GM06990 (cell line): ENCODE results near the gene PEDS1.
"Not testable (repeated sequence)": the region's sequence is repeated elsewhere in the genome, so short reads cannot be mapped to it uniquely, and the experiment has no call there.

Experiments
- DNase-seq: peaks from one replicate; pipeline ENCODE4 v3.0.0-alpha.2; 2011; ENCODE audit not compliant: insufficient read length; ENCODE audit errors: extremely low read depth
- H3K27me3 ChIP-seq: replicated peaks from 2 replicates; pipeline ENCODE4 v1.6.0; 2011; ENCODE audit warnings: low read length; ENCODE audit not compliant: control insufficient read depth, insufficient read depth
- H3K36me3 ChIP-seq: 2 replicates; pipeline ENCODE4 v1.5.1; 2011; ENCODE audit warnings: low read length; ENCODE audit not compliant: control insufficient read depth, insufficient read depth
- H3K4me3 ChIP-seq: replicated peaks from 2 replicates; pipeline ENCODE4 v1.5.1; 2011; ENCODE audit warnings: low read depth, mild to moderate bottlenecking, control low read depth, low read length
- CTCF ChIP-seq: IDR thresholded peaks from 2 replicates; pipeline ENCODE4 v1.5.1; 2011; ENCODE audit warnings: low read length, control low read depth, mild to moderate bottlenecking, inconsistent platforms; ENCODE audit not compliant: insufficient read depth, poor library complexity, severe bottlenecking

The PEDS1 gene

GRCh38 chr20:50136822-50137599 lies 16.5 kb downstream of the PEDS1 start:
- no peaks in the 10 kb centered on the region for H3K27me3 ChIP-seq
- H3K4me3 ChIP-seq: no peak overlapping the region
- TF ChIP-seq CTCF: no peak
- no peak for DNase-seq
- H3K36me3 ChIP-seq: peaks cover 22% of the 10 kb centered on the region

DNA sequence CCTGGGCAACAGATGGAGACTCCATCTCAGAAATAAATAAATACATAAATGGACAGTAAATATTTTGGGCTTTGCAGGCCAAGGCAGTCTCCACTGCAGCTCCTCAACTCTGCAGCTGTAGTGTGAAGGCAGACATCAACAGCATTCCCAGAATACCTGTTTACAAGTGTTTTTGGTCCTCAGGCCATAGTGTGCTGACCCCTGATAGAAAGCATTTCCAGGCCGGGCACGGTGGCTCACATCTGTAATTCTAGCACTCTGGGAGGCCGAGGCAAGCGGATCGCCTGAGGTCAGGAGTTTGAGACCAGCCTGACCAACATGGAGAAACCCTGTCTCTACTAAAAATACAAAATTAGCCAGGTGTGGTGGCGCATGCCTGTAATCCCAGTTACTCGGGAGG lies 18.4 kb downstream of the PEDS1 start:
- H3K36me3 ChIP-seq: peaks cover 14% of the 10 kb centered on the region
- DNase-seq, H3K27me3 ChIP-seq, H3K4me3 ChIP-seq: not testable (repeated sequence)

- peaks cover 21% of the 10 kb centered on the region for H3K36me3 ChIP-seq
- peak; percentile 11 for TF ChIP-seq CTCF
- H3K27me3 ChIP-seq: no peaks in the 10 kb centered on the region
- no peak overlapping the region for H3K4me3 ChIP-seq
- DNase-seq: no peak
Observed at GRCh38 chr20:50133474-50134217, 19.9 kb downstream of the PEDS1 start.

- TF ChIP-seq CTCF: no peak
- no peaks in the 10 kb centered on the region for H3K27me3 ChIP-seq
- DNase-seq: no peak
- no peak overlapping the region for H3K4me3 ChIP-seq
- H3K36me3 ChIP-seq: peaks cover 26% of the 10 kb centered on the region
Observed at GRCh38 chr20:50133041-50133440, 20.5 kb downstream of the PEDS1 start.

GRCh38 chr20:50130995-50131394 lies 22.5 kb downstream of the PEDS1 start:
- no peak for DNase-seq
- Histone ChIP-seq H3K4me3 (no peak overlapping the region), H3K36me3 (peaks cover 33% of the 10 kb centered on the region), H3K27me3 (no peaks in the 10 kb centered on the region)
- no peak for TF ChIP-seq CTCF

DNA sequence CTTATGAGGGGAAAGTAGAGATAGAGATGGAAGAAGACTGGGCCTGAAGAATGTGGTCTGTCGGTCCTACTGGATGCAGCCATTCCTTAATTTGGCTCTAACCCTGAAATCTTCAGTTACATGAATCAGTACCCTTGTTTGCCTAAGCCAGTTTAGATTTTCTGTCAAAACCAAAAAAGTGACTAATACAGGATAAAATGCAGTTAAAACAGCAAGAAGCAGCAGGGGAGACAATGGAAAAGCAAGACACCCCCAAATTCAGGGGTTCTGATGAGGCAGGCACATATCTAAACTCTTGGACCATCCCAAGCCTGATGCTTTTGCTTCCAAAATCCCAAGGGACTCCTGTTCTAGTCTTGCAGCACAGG lies 23.2 kb downstream of the PEDS1 start:
- no peak for TF ChIP-seq CTCF
- H3K27me3 ChIP-seq: no peaks in the 10 kb centered on the region
- DNase-seq: no peak
- peaks cover 33% of the 10 kb centered on the region for H3K36me3 ChIP-seq
- no peak overlapping the region for H3K4me3 ChIP-seq
